ENCODE results near the gene ZNF507. TPM values are rescaled to one million over a fixed set of nuclear protein-coding genes. Genes with fewer than 3 reads are reported as not detected.

Gene ZNF507
- total and polyA plus RNA-seq, 8 donors, result 3.5 to 14.7 (median 8.9) TPM

- WGBS, 2 donors, result 0 to 1% methylated on average over 32 to 36 of the region's 36 CpGs
- Histone ChIP-seq H3K4me3 (peak overlapping the region; percentile 76 to 93 (median 83)), H3K9me3 (no peaks in the 10 kb centered on the region), H3K27me3 (no peaks in the 10 kb centered on the region), H3K27ac (peak overlapping the region; percentile 93 to 98 (median 96)), H3K36me3 (peaks cover 0 to 5% (median 3%) of the 10 kb centered on the region in 3 donors), H3K4me1 (peaks cover 0 to 23% (median 5%) of the 10 kb centered on the region in 3 donors)
- intact Hi-C loops (cut with DNase I), result no loop called here
- DNase-seq (peak; percentile 56 to 90 (median 76)), FAIRE-seq (no peak), ATAC-seq (peak; percentile 41 to 73 (median 46))
- TF ChIP-seq, protein P1, sequence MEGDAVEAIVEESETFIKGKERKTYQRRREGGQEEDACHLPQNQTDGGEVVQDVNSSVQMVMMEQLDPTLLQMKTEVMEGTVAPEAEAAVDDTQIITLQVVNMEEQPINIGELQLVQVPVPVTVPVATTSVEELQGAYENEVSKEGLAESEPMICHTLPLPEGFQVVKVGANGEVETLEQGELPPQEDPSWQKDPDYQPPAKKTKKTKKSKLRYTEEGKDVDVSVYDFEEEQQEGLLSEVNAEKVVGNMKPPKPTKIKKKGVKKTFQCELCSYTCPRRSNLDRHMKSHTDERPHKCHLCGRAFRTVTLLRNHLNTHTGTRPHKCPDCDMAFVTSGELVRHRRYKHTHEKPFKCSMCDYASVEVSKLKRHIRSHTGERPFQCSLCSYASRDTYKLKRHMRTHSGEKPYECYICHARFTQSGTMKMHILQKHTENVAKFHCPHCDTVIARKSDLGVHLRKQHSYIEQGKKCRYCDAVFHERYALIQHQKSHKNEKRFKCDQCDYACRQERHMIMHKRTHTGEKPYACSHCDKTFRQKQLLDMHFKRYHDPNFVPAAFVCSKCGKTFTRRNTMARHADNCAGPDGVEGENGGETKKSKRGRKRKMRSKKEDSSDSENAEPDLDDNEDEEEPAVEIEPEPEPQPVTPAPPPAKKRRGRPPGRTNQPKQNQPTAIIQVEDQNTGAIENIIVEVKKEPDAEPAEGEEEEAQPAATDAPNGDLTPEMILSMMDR (IDR thresholded peaks at IDR 0.05), result no peak
Observed at GRCh38 chr19:32404933-32405430, 59.6 kb downstream of the ZNF507 start.

DNA sequence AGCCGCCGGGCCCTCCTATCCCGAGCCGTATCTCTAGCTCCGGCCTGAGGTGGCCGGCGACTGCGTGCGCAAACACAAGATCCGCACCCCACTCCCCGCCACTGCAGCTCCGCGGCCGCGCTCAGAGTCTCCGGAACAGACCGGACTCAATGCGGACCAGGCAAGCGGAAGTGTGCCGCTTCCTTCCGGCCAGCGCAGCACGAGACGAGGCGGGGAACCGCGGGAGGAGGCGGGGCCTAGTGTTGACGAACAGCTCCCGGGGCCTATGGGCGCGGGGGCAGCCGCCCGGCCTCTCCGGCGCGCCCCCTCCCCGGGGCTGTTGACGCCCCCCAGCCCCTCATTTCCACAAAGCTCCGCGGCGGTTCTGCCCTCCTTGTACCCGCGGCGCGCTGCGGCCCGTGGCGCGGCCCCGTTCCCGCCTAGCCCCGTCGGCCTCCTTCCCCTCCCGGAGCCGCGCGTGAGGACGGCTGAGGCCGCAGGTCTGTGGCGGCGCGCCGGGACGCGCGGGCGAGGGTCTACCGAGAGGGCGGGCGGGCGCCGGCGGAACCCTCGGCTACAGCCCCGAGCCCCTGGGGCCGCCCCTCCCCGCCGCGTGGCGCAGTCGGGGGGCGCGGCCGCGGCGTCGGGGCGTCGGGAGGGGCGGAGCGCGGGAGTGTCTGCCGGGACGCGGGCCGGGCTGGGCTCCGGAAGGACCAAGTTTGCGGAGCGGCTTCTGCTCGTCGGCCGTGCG, 60.2 kb downstream of the ZNF507 start, which contains the start of gene DPY19L3:
DPY19L3 (plus strand) TSS at position 340 of the 730 bp plus-strand sequence. CDS start 2,484 bp downstream, outside the sequence.
- WGBS, 2 donors, result 0 to 1% methylated on average over 53 to 104 of the region's 104 CpGs
- Histone ChIP-seq H3K4me3 (peak within 1 kb of the TSS; percentile 76 to 93 (median 83)), H3K27me3 (no peaks in the 10 kb centered on the region), H3K36me3 (peaks cover 0 to 6% (median 3%) of the 10 kb centered on the region in 3 donors), H3K9me3 (no peaks in the 10 kb centered on the region), H3K27ac (peak within 1 kb of the TSS; percentile 93 to 98 (median 96)), H3K4me1 (peaks cover 0 to 23% (median 5%) of the 10 kb centered on the region in 3 donors)
- FAIRE-seq (no peak), DNase-seq (peak; percentile 92 to 99 (median 96)), ATAC-seq (peak; percentile 93 to 98 (median 94))
- TF ChIP-seq, protein P1 (IDR thresholded peaks at IDR 0.05), result no peak
- intact Hi-C loops (cut with DNase I), result no loop called here

- WGBS, 2 donors, result 4 to 6% methylated on average over 33 of the region's 33 CpGs
- no peaks in the 10 kb centered on the region for H3K9me3 ChIP-seq
- intact Hi-C loops (cut with DNase I), result no loop called here
- peaks cover 0 to 23% (median 5%) of the 10 kb centered on the region in 3 donors for H3K4me1 ChIP-seq
- H3K36me3 ChIP-seq, result peaks cover 0 to 14% (median 3%) of the 10 kb centered on the region in 3 donors
- DNase-seq, result peak in 2 of 6 donors; percentile 64 to 88
- TF ChIP-seq, protein P1 (IDR thresholded peaks at IDR 0.05), result no peak
- no peak for FAIRE-seq
- peak overlapping the region; percentile 93 to 98 (median 96) for H3K27ac ChIP-seq
- no peak for ATAC-seq
- no peaks in the 10 kb centered on the region for H3K27me3 ChIP-seq
- H3K4me3 ChIP-seq, result peak overlapping the region; percentile 76 to 93 (median 83)
Observed at GRCh38 chr19:32406161-32407003, 61.0 kb downstream of the ZNF507 start.

DNA sequence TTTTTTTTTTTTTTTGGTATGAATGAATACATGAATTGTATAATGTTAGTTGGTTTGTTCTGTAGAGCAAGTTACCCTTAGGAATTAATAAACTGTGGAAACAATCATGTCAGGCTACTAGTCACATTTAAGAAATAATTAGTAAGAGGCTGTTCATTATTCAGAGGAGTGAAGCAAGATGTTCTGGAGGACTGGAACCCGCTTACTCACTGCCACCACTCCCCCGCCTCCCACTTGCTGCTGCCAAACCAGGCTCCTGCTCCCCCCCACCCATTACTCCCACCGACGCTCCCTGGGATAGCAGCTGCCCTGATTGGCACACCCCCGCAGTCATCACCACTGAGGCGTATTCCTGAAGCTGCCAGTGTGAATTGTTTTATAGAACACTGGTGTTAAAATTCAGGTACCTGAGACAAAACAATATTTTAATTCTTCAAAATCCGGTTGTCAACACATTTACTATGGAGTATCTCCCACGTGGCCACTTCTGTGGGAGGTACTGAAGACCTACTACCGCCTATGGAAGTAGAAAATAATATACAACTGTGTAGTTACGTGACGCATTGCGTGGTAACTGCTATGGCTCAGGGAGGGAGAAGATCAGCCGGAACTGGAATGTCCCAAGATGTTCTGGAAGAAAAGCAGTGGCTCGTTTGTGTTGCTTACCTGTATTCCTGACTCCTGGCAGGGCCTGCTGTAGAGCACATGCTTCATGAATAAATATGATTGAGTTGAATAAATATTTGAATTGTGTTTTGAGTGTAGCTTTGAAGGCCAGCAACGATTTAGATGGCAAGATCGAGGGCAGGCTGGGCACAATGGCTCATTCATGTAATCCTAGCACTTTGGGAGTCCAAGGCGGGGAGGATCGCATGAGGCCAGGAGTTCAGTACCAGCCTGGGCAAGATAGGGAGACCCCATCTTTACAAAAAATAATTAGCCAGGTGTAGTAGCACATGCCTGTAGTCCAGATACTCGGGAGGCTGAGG, 61.9 kb downstream of the ZNF507 start:
- H3K27ac ChIP-seq, result peak overlapping the region; percentile 66 to 98 (median 95)
- H3K36me3 ChIP-seq, result peaks cover 0 to 23% (median 10%) of the 10 kb centered on the region in 3 donors
- 29 to 32% methylated on average over 19 of the region's 19 CpGs for WGBS, 2 donors
- H3K27me3 ChIP-seq, result no peaks in the 10 kb centered on the region
- TF ChIP-seq, protein P1 (IDR thresholded peaks at IDR 0.05), result no peak
- FAIRE-seq, result no peak
- peak overlapping the region in 2 of 4 donors; percentile 76 to 82 for H3K4me3 ChIP-seq
- no peaks in the 10 kb centered on the region for H3K9me3 ChIP-seq
- intact Hi-C loops (cut with DNase I), result no loop called here
- peak in 5 of 6 donors; percentile 55 to 74 (median 60) for DNase-seq
- peaks cover 0 to 23% (median 5%) of the 10 kb centered on the region in 3 donors for H3K4me1 ChIP-seq
- peak; percentile 45 to 63 (median 54) for ATAC-seq

Data from pancreas (tissue), 10 donors.